Kidney tubule cell (primary cell): Measurements from ENCODE around the gene ZNF18.

Experiments
- DNase-seq: peaks from one replicate; pipeline ENCODE4 v3.0.0-alpha.2; 2018; ENCODE audit warnings: low spot score

The ZNF18 gene

GRCh38 chr17:11997147-11997971, at the start of gene ZNF18:
Gene ZNF18, minus strand, starts transcription at chr17:11997475. Its CDS starts 4,646 bp downstream, at chr17:11992829.
- DNase-seq, result peak; percentile 95

GRCh38 chr17:12046786-12047185, 49.5 kb upstream of the ZNF18 start:
- no peak for DNase-seq

DNA sequence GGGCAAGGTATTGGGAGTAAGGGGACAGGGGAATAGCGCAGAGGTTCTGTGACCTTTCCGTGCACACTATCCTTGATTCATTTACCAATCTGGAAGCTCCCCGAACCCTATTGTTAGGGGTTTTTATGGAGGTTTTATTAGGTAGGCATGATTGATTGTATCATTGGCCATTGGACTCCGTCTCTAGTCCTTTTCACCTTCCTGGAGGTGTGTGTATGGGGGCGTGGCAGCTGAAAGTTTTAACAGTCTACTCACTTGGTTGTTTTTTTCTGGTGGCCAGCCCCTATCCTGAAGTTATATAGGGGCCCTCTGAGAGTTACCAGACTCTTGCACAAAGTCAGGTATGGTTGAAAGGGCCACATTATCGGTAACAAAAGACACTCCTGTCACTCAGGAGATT, 46.4 kb upstream of the ZNF18 start:
- DNase-seq, result no peak

DNA sequence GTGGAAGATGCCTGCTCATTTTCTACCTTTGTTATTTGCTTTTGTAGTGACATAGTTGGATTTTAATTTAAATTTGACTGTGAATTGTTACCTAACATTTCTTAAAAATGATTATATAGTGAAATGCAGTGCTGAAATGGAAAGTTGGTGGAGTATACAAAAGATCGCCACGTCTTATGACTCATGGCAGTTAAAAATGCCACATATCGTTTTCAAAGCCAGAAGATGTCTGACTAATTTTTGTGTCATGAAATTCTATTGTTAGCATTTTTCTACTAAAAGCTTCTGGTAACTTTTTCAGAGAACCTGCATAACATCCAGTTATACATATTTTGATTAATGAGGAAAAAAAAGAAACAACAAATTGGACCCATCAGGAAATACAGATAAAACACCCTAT, 44.0 kb upstream of the ZNF18 start:
- peak; percentile 64 for DNase-seq

DNA sequence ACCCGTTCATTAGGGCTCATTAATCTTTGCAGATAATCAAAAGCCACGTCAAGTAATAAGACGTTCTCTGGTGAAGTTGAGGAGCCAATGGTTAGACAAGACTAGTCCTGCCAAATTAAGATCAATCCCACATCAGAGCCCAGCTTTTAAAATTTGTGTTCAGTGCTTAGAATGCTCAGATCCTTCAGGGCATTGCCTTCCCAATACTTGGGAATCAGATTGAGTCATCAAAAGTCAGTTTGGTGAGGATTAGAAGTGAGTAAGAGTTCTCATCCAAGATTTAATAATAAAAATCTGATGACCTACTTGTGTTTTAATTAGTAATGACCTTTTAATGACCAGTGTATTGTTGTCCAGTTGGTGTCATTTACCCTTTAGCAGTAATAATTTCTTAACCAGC, 43.2 kb upstream of the ZNF18 start:
- no peak for DNase-seq

DNA sequence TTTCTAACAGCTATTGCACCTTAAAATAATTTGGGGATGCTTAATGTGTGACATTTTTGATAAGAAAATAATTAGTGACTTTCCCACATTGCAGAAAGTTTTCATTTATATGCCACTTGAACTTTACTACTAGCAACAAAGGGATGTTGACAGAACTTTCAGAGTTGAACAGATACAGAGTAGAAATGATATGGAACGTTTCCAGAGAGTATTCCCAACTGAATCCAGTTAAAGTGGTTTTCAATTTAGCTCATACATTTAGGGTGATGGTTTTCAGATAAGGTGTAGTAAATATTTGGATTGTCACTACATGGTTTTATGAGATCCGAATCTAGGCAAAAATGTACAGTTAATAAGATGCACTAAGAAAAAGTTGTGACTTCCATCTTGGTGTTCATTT, 40.7 kb upstream of the ZNF18 start:
- DNase-seq, result no peak

DNA sequence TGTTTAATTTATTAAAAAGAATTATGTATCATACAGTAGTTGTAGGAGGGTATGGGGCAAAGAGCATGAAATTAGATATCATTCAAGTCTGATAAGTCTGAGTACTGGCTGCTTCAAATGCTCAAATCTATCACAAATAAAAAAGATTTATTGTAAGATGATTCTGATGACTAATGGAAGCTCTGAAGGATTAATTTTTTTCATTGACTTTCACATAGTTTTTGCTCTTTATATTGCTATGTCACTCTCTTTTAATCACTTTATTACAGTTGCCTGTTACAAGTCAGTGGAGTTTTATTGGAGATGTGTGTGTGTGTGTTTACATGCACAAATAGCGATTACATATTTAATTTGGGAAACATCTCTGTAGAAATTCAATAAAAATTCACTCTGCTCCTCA, 38.4 kb upstream of the ZNF18 start:
- DNase-seq, result no peak

- DNase-seq, result no peak
These were observed 37.3 kb upstream of the ZNF18 start for GRCh38 chr17:12034538-12034937.

DNA sequence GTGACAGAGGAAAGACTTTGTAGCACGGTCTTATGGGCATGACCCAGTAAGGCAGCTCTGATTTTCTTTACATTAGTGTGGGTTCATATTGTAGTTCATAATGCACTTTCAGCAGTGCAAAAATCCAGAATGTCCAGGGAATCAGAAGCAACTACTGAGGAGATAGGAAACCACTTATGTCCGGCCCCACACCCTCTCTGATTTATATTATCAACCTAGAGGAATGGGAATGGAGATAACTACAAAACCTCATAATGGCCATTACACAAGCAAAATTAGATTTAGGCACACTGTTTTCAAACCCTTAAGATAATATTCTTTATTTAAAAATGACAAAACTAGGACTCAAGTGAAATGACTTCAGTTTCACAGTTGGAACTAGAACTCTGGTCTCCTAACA, 31.3 kb upstream of the ZNF18 start:
- no peak for DNase-seq

DNA sequence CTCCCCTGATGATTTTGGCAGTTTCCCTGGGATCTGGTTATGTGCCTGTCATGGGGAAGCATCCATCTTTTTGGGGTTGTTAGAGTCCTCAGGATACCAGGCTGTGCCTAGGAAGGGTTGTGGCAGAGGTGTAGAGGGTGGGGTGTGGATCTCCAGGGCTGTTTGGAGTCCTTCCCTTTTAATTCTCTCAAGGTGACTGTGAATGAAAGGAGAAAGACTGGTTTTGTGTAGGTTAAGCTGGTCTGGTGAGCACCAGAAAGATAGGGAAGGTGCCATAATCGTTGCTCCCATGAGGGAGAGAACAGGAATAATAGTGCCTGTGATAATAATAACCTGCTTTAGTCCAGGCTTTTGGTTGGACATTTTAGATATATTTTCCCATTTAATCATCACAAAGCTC, 30.4 kb upstream of the ZNF18 start:
- DNase-seq, result no peak

DNA sequence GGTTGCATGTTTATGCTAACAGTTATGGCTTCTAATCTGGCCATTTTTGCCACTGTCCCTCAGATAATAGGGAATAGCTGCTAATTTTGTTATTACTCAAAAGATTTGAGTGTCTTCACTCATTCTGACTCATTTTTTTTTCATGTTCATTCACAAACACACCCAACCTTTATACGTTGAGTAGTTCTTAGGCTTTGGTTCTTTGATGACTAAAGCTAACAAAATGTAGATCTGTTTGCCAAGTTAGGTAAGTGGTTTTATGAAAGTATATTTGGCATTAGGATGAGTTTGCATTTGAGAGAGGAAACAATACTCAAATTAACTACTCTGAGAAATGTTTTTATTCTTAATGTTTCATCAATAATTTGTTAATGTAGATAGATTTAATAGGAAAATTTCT, 27.1 kb upstream of the ZNF18 start:
- peak; percentile 87 for DNase-seq

GRCh38 chr17:12022310-12022709, 25.0 kb upstream of the ZNF18 start:
- DNase-seq, result no peak

DNA sequence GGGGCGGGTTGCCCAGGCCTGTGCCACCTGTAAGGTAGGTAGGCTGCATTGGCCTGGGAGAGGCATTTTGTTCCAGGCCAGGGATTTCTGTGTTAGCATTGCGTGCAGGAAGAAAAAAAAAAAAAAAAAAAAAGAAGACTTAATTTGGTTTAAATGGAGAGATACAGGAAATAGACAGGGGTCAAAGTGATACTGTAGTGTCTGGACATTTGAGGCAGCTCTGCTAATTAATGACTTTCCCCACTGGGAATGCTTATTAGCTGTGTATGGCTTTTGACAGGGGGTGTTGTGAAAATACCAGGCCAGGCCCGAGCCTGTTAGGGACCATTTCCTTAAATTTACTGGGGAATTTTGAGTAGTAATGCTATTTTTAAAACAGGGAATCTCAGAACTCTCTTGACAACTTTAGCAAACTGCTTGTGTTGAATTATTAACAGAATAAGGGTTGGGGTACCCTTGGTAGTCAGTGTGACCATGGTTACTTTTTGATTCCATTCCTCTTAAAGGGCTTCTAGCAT, 24.4 kb upstream of the ZNF18 start:
- no peak for DNase-seq

GRCh38 chr17:12020642-12021622, 23.7 kb upstream of the ZNF18 start, which contains the start of gene MAP2K4:
Gene MAP2K4, plus strand, starts transcription at chr17:12020877. Its CDS starts 10 bp downstream, at chr17:12020887.
- peak; percentile 86 for DNase-seq

- DNase-seq, result no peak
These were observed 10.2 kb upstream of the ZNF18 start for GRCh38 chr17:12007466-12007865.

GRCh38 chr17:11999696-12000095, 2.4 kb upstream of the ZNF18 start:
- no peak for DNase-seq

- no peak for DNase-seq
These were observed 628 bp upstream of the ZNF18 start for GRCh38 chr17:11997972-11998233.

GRCh38 chr17:11996722-11997146, 541 bp downstream of the ZNF18 start:
- DNase-seq, result peak; percentile 53

DNA sequence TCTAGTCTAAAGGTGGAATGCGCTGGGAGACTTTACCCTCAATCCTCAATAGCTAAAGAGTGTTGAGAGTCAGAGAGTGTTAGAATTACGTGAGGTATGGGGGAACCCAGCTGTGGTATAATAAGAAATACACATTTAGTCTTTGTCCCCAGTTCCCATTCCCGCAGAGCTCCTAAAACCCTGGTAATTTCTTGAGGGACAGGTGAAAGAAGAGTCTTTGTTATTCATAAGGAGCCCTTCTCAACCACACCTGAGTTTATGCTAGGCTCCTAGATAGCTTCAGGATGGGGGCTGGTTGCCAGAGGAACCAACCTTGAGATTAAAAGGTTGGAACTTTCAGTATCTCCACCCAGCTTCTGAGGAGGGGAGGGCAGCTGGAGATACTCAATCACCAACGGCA, 5.8 kb downstream of the ZNF18 start:
- DNase-seq, result no peak

DNA sequence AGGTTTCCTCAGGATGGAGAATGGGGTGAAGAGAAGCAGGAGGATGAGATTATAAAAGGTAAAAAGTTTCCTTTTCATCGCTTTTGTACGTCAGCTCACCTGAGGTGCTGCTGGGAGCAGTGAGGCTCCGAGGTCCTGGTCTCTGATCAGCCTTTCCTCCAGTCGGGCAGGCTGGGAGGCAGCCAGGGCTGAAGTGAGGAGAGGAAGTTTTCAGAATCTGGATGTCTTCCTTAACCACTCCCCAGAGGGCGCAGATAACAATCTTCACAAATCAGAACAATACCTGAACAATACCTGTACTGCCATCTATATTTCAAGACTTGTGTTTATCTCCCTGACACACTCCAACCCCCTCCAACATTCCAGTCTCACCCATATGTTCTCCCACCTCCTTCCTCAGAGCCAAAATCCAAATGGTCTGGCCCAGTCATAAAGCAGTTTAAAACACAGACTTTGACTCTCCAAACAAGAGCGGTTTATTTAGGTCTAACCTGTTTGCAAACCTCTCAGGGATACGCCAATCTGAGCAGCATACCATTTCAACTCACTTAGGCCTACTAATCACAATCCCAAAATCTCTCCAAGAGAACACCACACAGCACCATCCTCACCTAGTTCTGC, 6.8 kb downstream of the ZNF18 start:
- DNase-seq, result no peak

GRCh38 chr17:11986942-11987329, 10.3 kb downstream of the ZNF18 start:
- peak; percentile 52 for DNase-seq

- DNase-seq, result no peak
These were observed 10.9 kb downstream of the ZNF18 start for GRCh38 chr17:11986179-11986941.
